ENCODE data around the gene LHFPL2. TPM values are rescaled to one million over a fixed set of nuclear protein-coding genes. Genes with fewer than 3 reads are reported as not detected.

The LHFPL2 gene
- total RNA-seq, 1 donor from 2014 or later = not detected

GRCh38 chr5:78505860-78506259, 142.7 kb downstream of the LHFPL2 start:
- intact Hi-C loops (cut with micrococcal nuclease) = no loop called here

GRCh38 chr5:78504704-78505677, 143.6 kb downstream of the LHFPL2 start:
- intact Hi-C loops (cut with micrococcal nuclease) = no loop called here

GRCh38 chr5:78503958-78504653, 144.5 kb downstream of the LHFPL2 start:
- intact Hi-C loops (cut with micrococcal nuclease) = no loop called here

GRCh38 chr5:78501411-78502352, 146.9 kb downstream of the LHFPL2 start:
- intact Hi-C loops (cut with micrococcal nuclease) = no loop called here

GRCh38 chr5:78500871-78501270, 147.7 kb downstream of the LHFPL2 start:
- intact Hi-C loops (cut with micrococcal nuclease) = no loop called here

GRCh38 chr5:78500028-78500427, 148.5 kb downstream of the LHFPL2 start:
- intact Hi-C loops (cut with micrococcal nuclease) = no loop called here

- intact Hi-C loops (cut with micrococcal nuclease) = no loop called here
Measured at GRCh38 chr5:78499485-78499884, 149.1 kb downstream of the LHFPL2 start.

GRCh38 chr5:78497573-78498533, 150.7 kb downstream of the LHFPL2 start:
- intact Hi-C loops (cut with micrococcal nuclease) = no loop called here

- intact Hi-C loops (cut with micrococcal nuclease) = no loop called here
Measured at GRCh38 chr5:78496373-78496772, 152.2 kb downstream of the LHFPL2 start.

- intact Hi-C loops (cut with micrococcal nuclease) = no loop called here
Measured at GRCh38 chr5:78495800-78496199, 152.8 kb downstream of the LHFPL2 start.

- intact Hi-C loops (cut with micrococcal nuclease) = no loop called here
Measured at GRCh38 chr5:78492650-78493049, 155.9 kb downstream of the LHFPL2 start.

GRCh38 chr5:78492224-78492623, 156.3 kb downstream of the LHFPL2 start:
- intact Hi-C loops (cut with micrococcal nuclease) = no loop called here

- intact Hi-C loops (cut with micrococcal nuclease) = no loop called here
Measured at GRCh38 chr5:78490709-78491485, 157.7 kb downstream of the LHFPL2 start.

- intact Hi-C loops (cut with micrococcal nuclease) = no loop called here
Measured at GRCh38 chr5:78487846-78488245, 160.7 kb downstream of the LHFPL2 start.

GRCh38 chr5:78486218-78486617, 162.4 kb downstream of the LHFPL2 start:
- intact Hi-C loops (cut with micrococcal nuclease) = no loop called here

GRCh38 chr5:78483809-78484521, 164.6 kb downstream of the LHFPL2 start:
- intact Hi-C loops (cut with micrococcal nuclease) = no loop called here

GRCh38 chr5:78482948-78483347, 165.6 kb downstream of the LHFPL2 start:
- intact Hi-C loops (cut with micrococcal nuclease) = no loop called here

- intact Hi-C loops (cut with micrococcal nuclease) = no loop called here
Measured at GRCh38 chr5:78476795-78477194, 171.8 kb downstream of the LHFPL2 start.

- intact Hi-C loops (cut with micrococcal nuclease) = no loop called here
Measured at GRCh38 chr5:78475370-78475769, 173.2 kb downstream of the LHFPL2 start.
